ENCODE results near the gene HERC5. TPM values are rescaled to one million over a fixed set of nuclear protein-coding genes. Genes with fewer than 3 reads are reported as not detected.

The HERC5 gene
- total RNA-seq = 1.7 and 6.0 TPM in 2 replicates

DNA sequence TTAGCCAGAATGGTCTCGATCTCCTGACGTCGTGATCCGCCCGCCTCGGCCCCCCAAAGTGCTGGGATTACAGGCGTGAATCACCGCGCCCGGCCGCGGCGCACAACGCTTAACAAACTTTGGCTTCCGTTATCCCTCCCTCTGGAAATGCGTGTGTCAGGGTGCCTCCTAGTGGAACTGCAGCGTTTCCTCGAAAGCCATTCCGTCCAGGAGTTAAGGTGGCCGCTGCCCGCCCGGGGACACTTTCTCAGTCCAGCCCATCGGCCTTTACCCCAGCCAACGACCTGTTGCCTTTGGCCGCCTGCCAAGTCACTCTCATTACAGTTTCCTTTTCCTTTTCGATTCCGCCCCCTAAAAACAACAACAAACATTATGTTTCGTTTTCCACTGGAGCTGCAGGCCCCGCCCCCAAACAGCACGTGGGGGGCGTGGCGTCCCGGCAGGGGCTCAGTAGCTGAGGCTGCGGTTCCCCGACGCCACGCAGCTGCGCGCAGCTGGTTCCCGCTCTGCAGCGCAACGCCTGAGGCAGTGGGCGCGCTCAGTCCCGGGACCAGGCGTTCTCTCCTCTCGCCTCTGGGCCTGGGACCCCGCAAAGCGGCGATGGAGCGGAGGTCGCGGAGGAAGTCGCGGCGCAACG, at the start of gene HERC5:
TSS of gene HERC5 (plus strand) at position 450 of the 637 bp plus-strand sequence. CDS start at position 601, 151 bp downstream.

GRCh38 chr4:88523325-88524129, 66.6 kb downstream of the HERC5 start, which contains the start of gene PYURF:
TSS of gene PYURF (minus strand) at chr4:88523776. CDS start at chr4:88523700, 76 bp downstream.

Other genes starting within 250 kb of the HERC5 start
- gene PPM1K, start 172.6 kb upstream of the HERC5 start, total RNA-seq = 17.5 and 23.0 TPM in 2 replicates
- gene HERC6, start 78.3 kb upstream of the HERC5 start, total RNA-seq = 8.7 and 11.6 TPM in 2 replicates
- gene PYURF, start 66.7 kb downstream of the HERC5 start, total RNA-seq = 54.6 and 83.9 TPM in 2 replicates
- 13.9 and 24.7 TPM in 2 replicates for gene HERC3, start 135.4 kb downstream of the HERC5 start, total RNA-seq
- gene NAP1L5, start 240.7 kb downstream of the HERC5 start, total RNA-seq = 5.6 and 7.0 TPM in 2 replicates

Measured in smooth muscle cell of trachea (primary cell).